RWPE2 (cell line): ENCODE data around the gene ADAMTSL2.

Experiments
- ATAC-seq: fragments of 200-7000 bp; cut with Tn5 transposase; 3 replicates; pipeline ENCODE4 v1.9.1; 2021; ENCODE audit warnings: low read depth
- DNase-seq: peaks from one replicate; pipeline ENCODE4 v3.0.0-alpha.2; 2020; ENCODE audit warnings: low spot score
- H3K27ac ChIP-seq: fragments of 450-650 bp; 2 replicates; pipeline ENCODE4 v1.5.1; 2017; ENCODE audit warnings: mild to moderate bottlenecking; ENCODE audit not compliant: poor library complexity, severe bottlenecking
- H3K27me3 ChIP-seq: fragments of 250-450 bp; sonication (Bioruptor Pico); 2 replicates; pipeline ENCODE4 v1.5.1; 2021; ENCODE audit warnings: mild to moderate bottlenecking, moderate library complexity; ENCODE audit not compliant: insufficient read depth, poor library complexity, severe bottlenecking
- H3K36me3 ChIP-seq: fragments of 250-450 bp; sonication (Bioruptor Pico); 2 replicates; pipeline ENCODE4 v1.5.1; 2020; ENCODE audit warnings: low read depth, mild to moderate bottlenecking, moderate library complexity
- H3K4me1 ChIP-seq: fragments of 250-450 bp; sonication (Bioruptor Pico); 2 replicates; pipeline ENCODE4 v1.5.1; 2021; ENCODE audit warnings: mild to moderate bottlenecking, moderate library complexity; ENCODE audit not compliant: insufficient read depth, poor library complexity, severe bottlenecking
- H3K4me3 ChIP-seq: fragments of 250-450 bp; sonication (Bioruptor Pico); 2 replicates; pipeline ENCODE4 v1.5.1; 2021; ENCODE audit warnings: mild to moderate bottlenecking, moderate library complexity; ENCODE audit not compliant: severe bottlenecking
- H3K9me3 ChIP-seq: fragments of 250-450 bp; sonication (Bioruptor Pico); 2 replicates; pipeline ENCODE4 v1.5.1; 2021; ENCODE audit warnings: mild to moderate bottlenecking, moderate library complexity; ENCODE audit not compliant: severe bottlenecking
- TF ChIP-seq, protein P1 (sequence below): fragments of 450-650 bp; IDR thresholded peaks from one replicate; pipeline ENCODE4 v1.5.1; 2017; ENCODE audit warnings: mild to moderate bottlenecking, moderate library complexity; ENCODE audit not compliant: poor library complexity, severe bottlenecking

Gene ADAMTSL2

GRCh38 chr9:133547116-133547515 is 12.6 kb downstream of the ADAMTSL2 start:
- TF ChIP-seq, protein P1, sequence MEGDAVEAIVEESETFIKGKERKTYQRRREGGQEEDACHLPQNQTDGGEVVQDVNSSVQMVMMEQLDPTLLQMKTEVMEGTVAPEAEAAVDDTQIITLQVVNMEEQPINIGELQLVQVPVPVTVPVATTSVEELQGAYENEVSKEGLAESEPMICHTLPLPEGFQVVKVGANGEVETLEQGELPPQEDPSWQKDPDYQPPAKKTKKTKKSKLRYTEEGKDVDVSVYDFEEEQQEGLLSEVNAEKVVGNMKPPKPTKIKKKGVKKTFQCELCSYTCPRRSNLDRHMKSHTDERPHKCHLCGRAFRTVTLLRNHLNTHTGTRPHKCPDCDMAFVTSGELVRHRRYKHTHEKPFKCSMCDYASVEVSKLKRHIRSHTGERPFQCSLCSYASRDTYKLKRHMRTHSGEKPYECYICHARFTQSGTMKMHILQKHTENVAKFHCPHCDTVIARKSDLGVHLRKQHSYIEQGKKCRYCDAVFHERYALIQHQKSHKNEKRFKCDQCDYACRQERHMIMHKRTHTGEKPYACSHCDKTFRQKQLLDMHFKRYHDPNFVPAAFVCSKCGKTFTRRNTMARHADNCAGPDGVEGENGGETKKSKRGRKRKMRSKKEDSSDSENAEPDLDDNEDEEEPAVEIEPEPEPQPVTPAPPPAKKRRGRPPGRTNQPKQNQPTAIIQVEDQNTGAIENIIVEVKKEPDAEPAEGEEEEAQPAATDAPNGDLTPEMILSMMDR: no peak
- Histone ChIP-seq H3K9me3 (no peaks in the 10 kb centered on the region), H3K27ac (no peak overlapping the region), H3K4me1 (no peaks in the 10 kb centered on the region), H3K27me3 (no peaks in the 10 kb centered on the region), H3K4me3 (no peak overlapping the region), H3K36me3 (no peaks in the 10 kb centered on the region)
- no peak for ATAC-seq
- no peak for DNase-seq

DNA sequence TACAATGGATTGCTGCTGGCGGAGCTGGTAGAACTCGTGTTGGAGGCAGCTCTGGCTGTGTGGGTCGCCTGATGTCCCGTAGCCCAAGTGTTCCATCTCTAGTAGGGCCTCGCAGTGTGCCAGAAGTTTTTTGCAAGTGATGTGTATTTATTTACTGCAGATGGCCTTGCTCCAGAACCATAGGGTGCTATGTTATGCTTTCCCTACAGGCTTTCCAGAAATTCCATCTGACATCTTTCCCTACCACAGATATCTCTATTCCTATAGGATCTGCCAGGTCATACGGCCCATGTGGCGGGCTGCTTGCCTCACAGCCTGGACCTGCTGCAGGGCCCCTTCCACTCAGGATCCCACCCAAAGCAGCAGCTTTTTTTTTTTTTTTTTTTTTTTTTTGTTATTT is 16.9 kb downstream of the ADAMTSL2 start:
- Histone ChIP-seq H3K9me3 (no peaks in the 10 kb centered on the region), H3K27me3 (no peaks in the 10 kb centered on the region), H3K36me3 (no peaks in the 10 kb centered on the region), H3K4me3 (no peak overlapping the region), H3K4me1 (no peaks in the 10 kb centered on the region), H3K27ac (no peak overlapping the region)
- DNase-seq (no peak), ATAC-seq (no peak)
- TF ChIP-seq, protein P1: no peak

GRCh38 chr9:133552236-133552635 is 17.7 kb downstream of the ADAMTSL2 start:
- Histone ChIP-seq H3K36me3 (no peaks in the 10 kb centered on the region), H3K9me3 (no peaks in the 10 kb centered on the region), H3K4me3 (no peak overlapping the region), H3K4me1 (no peaks in the 10 kb centered on the region), H3K27me3 (no peaks in the 10 kb centered on the region), H3K27ac (no peak overlapping the region)
- TF ChIP-seq, protein P1: no peak
- ATAC-seq (no peak), DNase-seq (no peak)

DNA sequence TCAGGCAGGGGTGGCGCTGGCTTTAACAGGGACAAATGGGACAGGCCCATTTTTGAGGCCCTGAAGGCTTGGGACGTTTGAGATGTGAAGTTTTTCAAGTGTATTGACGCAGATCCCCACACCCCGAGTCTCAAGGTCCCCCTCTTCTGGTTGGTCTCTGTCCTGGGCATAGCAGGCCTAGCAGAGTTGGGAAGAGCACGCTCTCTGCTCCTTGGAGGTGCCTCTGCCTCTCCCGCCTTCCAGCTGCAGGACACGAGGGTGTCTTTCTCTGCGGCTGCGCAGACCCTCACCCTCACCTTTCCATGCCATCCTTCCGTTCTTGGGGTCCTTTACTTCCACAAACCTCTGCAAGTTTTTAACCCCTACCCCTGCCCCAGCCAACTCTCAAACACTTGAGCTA is 18.6 kb downstream of the ADAMTSL2 start:
- TF ChIP-seq, protein P1: no peak
- no peaks in the 10 kb centered on the region for H3K27me3 ChIP-seq
- H3K9me3 ChIP-seq: no peaks in the 10 kb centered on the region
- H3K4me3 ChIP-seq: no peak overlapping the region
- ATAC-seq (no peak), DNase-seq (no peak)
- H3K36me3 ChIP-seq: no peaks in the 10 kb centered on the region
- no peaks in the 10 kb centered on the region for H3K4me1 ChIP-seq
- H3K27ac ChIP-seq: no peak overlapping the region

GRCh38 chr9:133553973-133554713 is 19.6 kb downstream of the ADAMTSL2 start:
- DNase-seq: no peak
- no peaks in the 10 kb centered on the region for H3K27me3 ChIP-seq
- H3K36me3 ChIP-seq: no peaks in the 10 kb centered on the region
- ATAC-seq: no peak
- no peak overlapping the region for H3K27ac ChIP-seq
- TF ChIP-seq, protein P1: no peak
- no peaks in the 10 kb centered on the region for H3K9me3 ChIP-seq
- no peak overlapping the region for H3K4me3 ChIP-seq
- H3K4me1 ChIP-seq: no peaks in the 10 kb centered on the region
